ENCODE results near the gene SCN9A. TPM values are rescaled to one million over a fixed set of nuclear protein-coding genes. Genes with fewer than 3 reads are reported as not detected.

SCN9A gene
- total and polyA plus RNA-seq, 2 of the 8 experiments (the other 6 are each of a cell fraction or from before 2014, with no cell fraction given) = 1.6 to 6.2 TPM

DNA sequence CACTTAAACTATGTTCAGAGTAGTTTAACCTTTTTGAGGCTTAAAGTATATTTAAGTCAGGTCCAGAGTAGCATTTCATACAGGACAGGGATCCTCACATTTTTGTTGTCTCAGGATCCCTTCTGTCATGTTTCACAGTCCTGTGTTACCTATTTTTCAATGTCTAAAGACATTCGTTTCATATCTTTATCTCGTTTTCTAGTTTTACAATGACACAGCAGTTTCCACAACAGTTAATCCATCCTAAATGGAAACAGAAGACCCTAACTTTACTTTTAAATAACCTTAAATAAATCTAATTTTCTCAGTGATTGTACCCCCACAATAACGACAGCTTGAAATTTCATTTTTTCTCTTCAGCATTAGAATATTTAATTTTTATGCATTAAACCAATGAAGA, 17.3 kb upstream of the SCN9A start:
- H2BK12ac ChIP-seq (ENCODE audit: low read depth, low read length) = no peak overlapping the region
- H2AFZ ChIP-seq (ENCODE audit: low read length) = no peak overlapping the region
- H3K9me3 ChIP-seq (ENCODE audit: insufficient read depth in 2 of 2, low read depth in 1 of 2, low read length in 1 of 2) = no peaks in the 10 kb centered on the region
- no peak overlapping the region for H3K4me2 ChIP-seq (ENCODE audit: insufficient read depth in 1 of 2, low read depth in 2 of 2, low read length in 2 of 2)
- no peak overlapping the region for H4K5ac ChIP-seq (ENCODE audit: insufficient read length, low read depth, low read length)
- H3K23me2 ChIP-seq (ENCODE audit: low read depth, low read length) = no peaks in the 10 kb centered on the region
- TF ChIP-seq CEBPB (IDR thresholded peaks at IDR 0.05; ENCODE audit: low read depth, low read length) (no peak), POLR2A (IDR thresholded peaks at IDR 0.05; ENCODE audit: control extremely low read depth in 1 of 2, low read depth in 2 of 2, low read length in 2 of 2) (no peak), CREB1 (IDR thresholded peaks at IDR 0.05) (no peak), SP4 (IDR thresholded peaks at IDR 0.05; ENCODE audit: low read length) (no peak), EGR1 (IDR thresholded peaks at IDR 0.05; ENCODE audit: borderline replicate concordance, low read depth, low read length) (no peak), JUN (IDR thresholded peaks at IDR 0.05; ENCODE audit: low read depth, low read length) (no peak), ASH2L (IDR thresholded peaks at IDR 0.05; ENCODE audit: low read length) (no peak), POU5F1 (IDR thresholded peaks at IDR 0.05; ENCODE audit: low read depth, low read length) (no peak), SAP30 (IDR thresholded peaks at IDR 0.05; ENCODE audit: insufficient read depth, insufficient replicate concordance, low read length) (no peak), ZNF274 (IDR thresholded peaks at IDR 0.05; ENCODE audit: borderline replicate concordance, extremely low read depth, low read length) (no peak), RBBP5 (IDR thresholded peaks at IDR 0.05; ENCODE audit: borderline replicate concordance, low read depth, low read length) (no peak), BCL11A (IDR thresholded peaks at IDR 0.05; ENCODE audit: low read depth in 2 of 2, low read length in 2 of 2) (no peak), CBX5 (IDR thresholded peaks at IDR 0.05; ENCODE audit: low read depth, low read length) (no peak)
- no peak overlapping the region for H2BK120ac ChIP-seq (replicated peaks; ENCODE audit: low read depth, low read length)
- no peaks in the 10 kb centered on the region for H3K4me1 ChIP-seq (replicated peaks in 1 of 4; ENCODE audit: control insufficient read depth in 3 of 4, insufficient read depth in 4 of 4, low read length in 3 of 4)
- FAIRE-seq (no peak), DNase-seq (ENCODE audit: low read depth in 1 of 2, low spot score in 2 of 2) (no peak)
- no peak overlapping the region for H2BK5ac ChIP-seq (ENCODE audit: low read depth, low read length)
- H3K14ac ChIP-seq (ENCODE audit: insufficient read length) = no peak overlapping the region
- no peak overlapping the region for H4K91ac ChIP-seq (replicated peaks; ENCODE audit: insufficient read length, low read length)
- no peak overlapping the region for H3K23ac ChIP-seq (ENCODE audit: insufficient read length)
- H2AK5ac ChIP-seq (ENCODE audit: low read depth, low read length) = no peak overlapping the region
- H4K20me1 ChIP-seq (replicated peaks in 1 of 2; ENCODE audit: control insufficient read depth in 1 of 2, insufficient read depth in 2 of 2, low read length in 2 of 2) = no peaks in the 10 kb centered on the region
- H3K79me2 ChIP-seq (ENCODE audit: control insufficient read depth in 1 of 2, insufficient read depth in 2 of 2, low read length in 2 of 2) = no peaks in the 10 kb centered on the region
- H3K56ac ChIP-seq (replicated peaks; ENCODE audit: insufficient read length, low read depth, low read length) = no peak overlapping the region
- no peak overlapping the region for H3K18ac ChIP-seq (ENCODE audit: extremely low read depth, low read length)
- no peak overlapping the region for H2BK15ac ChIP-seq (ENCODE audit: low read length)
- no peak overlapping the region for H2BK20ac ChIP-seq (ENCODE audit: low read length)
- WGBS, 2 experiments (ENCODE audit: extremely low coverage in 1 of 2, insufficient coverage in 1 of 2, insufficient read length in 1 of 2, insufficient replicate concordance in 2 of 2, low coverage in 1 of 2, low lambda C conversion rate in 2 of 2, missing lambda C conversion rate in 1 of 2) = 83% methylated on average over 3 of the region's 3 CpGs; no CpG with 5 or more reads in 1 of the 2 experiments
- no peaks in the 10 kb centered on the region for H3K36me3 ChIP-seq (ENCODE audit: control insufficient read depth in 2 of 4, insufficient read depth in 4 of 4, low read length in 3 of 4)
- no peak overlapping the region for H3K4ac ChIP-seq (replicated peaks; ENCODE audit: insufficient read length, low read depth, low read length)
- H4K8ac ChIP-seq (ENCODE audit: extremely low read depth, insufficient read depth, low read length) = no peak overlapping the region
- H3K27me3 ChIP-seq (replicated peaks in 1 of 4; ENCODE audit: control insufficient read depth in 3 of 4, extremely low read depth in 1 of 4, insufficient read depth in 3 of 4, low read length in 3 of 4) = no peaks in the 10 kb centered on the region
- CTCF ChIA-PET (ENCODE audit: partially characterized antibody) = no interaction called here
- H3K4me3 ChIP-seq (ENCODE audit: extremely low read depth in 1 of 4, insufficient read depth in 2 of 4, low read depth in 3 of 4, low read length in 4 of 4) = no peak overlapping the region
- H3K27ac ChIP-seq (ENCODE audit: low read depth, low read length) = no peak overlapping the region
- POLR2A ChIA-PET (ENCODE audit: partially characterized antibody) = no interaction called here
- H3K9ac ChIP-seq (replicated peaks in 1 of 4; ENCODE audit: extremely low read depth in 1 of 4, low read depth in 3 of 4, low read length in 3 of 4) = no peak overlapping the region
- H3K79me1 ChIP-seq (ENCODE audit: low read depth, low read length) = no peaks in the 10 kb centered on the region

Data from H1 (cell line).